HPDE6-E6E7 (cell line): ENCODE measurements around the gene MT1A.
"Not testable (repeated sequence)": the region's sequence is repeated elsewhere in the genome, so short reads cannot be mapped to it uniquely, and the experiment has no call there.

ENCODE experiments used
- DNase-seq: peaks from one replicate; pipeline ENCODE4 v3.0.0; 2011; ENCODE audit warnings: missing footprints; ENCODE audit errors: extremely low spot score

MT1A gene

GRCh38 chr16:56610017-56610608 lies 28.4 kb upstream of the MT1A start:
- peak; percentile 49 for DNase-seq

- no peak for DNase-seq
Observed at GRCh38 chr16:56610609-56611111, 27.8 kb upstream of the MT1A start.

GRCh38 chr16:56611281-56611833 lies 27.1 kb upstream of the MT1A start:
- no peak for DNase-seq

- DNase-seq = no peak
Observed at GRCh38 chr16:56613706-56614105, 24.8 kb upstream of the MT1A start.

- DNase-seq = peak; percentile 48
Observed at GRCh38 chr16:56614549-56614991, 23.9 kb upstream of the MT1A start.

- no peak for DNase-seq
Observed at GRCh38 chr16:56615353-56615752, 23.1 kb upstream of the MT1A start.

- no peak for DNase-seq
Observed at GRCh38 chr16:56616608-56617211, 21.8 kb upstream of the MT1A start.

GRCh38 chr16:56617212-56618085 lies 21.0 kb upstream of the MT1A start:
- no peak for DNase-seq

- DNase-seq = no peak
Observed at GRCh38 chr16:56618138-56618537, 20.3 kb upstream of the MT1A start.

GRCh38 chr16:56620339-56620897 lies 18.0 kb upstream of the MT1A start:
- DNase-seq = no peak

- not testable (repeated sequence) for DNase-seq
Observed at GRCh38 chr16:56621665-56622445, 16.6 kb upstream of the MT1A start.

GRCh38 chr16:56623184-56623583 lies 15.3 kb upstream of the MT1A start:
- DNase-seq = not testable (repeated sequence)

GRCh38 chr16:56623637-56624036 lies 14.8 kb upstream of the MT1A start:
- no peak for DNase-seq

GRCh38 chr16:56625140-56625942 lies 13.1 kb upstream of the MT1A start, which contains the start of gene MT1E:
Gene MT1E, plus strand, starts transcription at chr16:56625781. Its CDS starts 71 bp downstream, at chr16:56625852.
- DNase-seq = peak; percentile 86

- DNase-seq = peak; percentile 32
Observed at GRCh38 chr16:56625943-56626654, 12.4 kb upstream of the MT1A start.

- DNase-seq = no peak
Observed at GRCh38 chr16:56626685-56627084, 11.8 kb upstream of the MT1A start.

- no peak for DNase-seq
Observed at GRCh38 chr16:56628486-56629350, 9.7 kb upstream of the MT1A start.

GRCh38 chr16:56629531-56629930 lies 8.9 kb upstream of the MT1A start:
- DNase-seq = no peak
